ENCODE results near the gene MYEOV.
A peak's percentile ranks its signal among the peaks of the same experiment; 100 is the strongest.

GRCh38 chr11:69296890-69297786 lies 3.2 kb downstream of the MYEOV start:
- TF ChIP-seq CTCF (IDR thresholded peaks at IDR 0.05) (no peak), POLR2AphosphoS5 (IDR thresholded peaks at IDR 0.05) (peak; percentile 54), POLR2A (IDR thresholded peaks at IDR 0.05) (no peak), EP300 (IDR thresholded peaks at IDR 0.05) (no peak)
